HG02840 (cell line): ENCODE results near the gene F5.
"Not testable (repeated sequence)": the region's sequence is repeated elsewhere in the genome, so short reads cannot be mapped to it uniquely, and the experiment has no call there.

ENCODE experiments used
- ATAC-seq: cut with Tn5 transposase; IDR thresholded peaks from one replicate; pipeline ENCODE4 v1.9.1; 2021; ENCODE audit warnings: mild to moderate bottlenecking, moderate library complexity, moderate number of reproducible peaks; ENCODE audit not compliant: unreplicated experiment, low FRiP score

F5 gene

DNA sequence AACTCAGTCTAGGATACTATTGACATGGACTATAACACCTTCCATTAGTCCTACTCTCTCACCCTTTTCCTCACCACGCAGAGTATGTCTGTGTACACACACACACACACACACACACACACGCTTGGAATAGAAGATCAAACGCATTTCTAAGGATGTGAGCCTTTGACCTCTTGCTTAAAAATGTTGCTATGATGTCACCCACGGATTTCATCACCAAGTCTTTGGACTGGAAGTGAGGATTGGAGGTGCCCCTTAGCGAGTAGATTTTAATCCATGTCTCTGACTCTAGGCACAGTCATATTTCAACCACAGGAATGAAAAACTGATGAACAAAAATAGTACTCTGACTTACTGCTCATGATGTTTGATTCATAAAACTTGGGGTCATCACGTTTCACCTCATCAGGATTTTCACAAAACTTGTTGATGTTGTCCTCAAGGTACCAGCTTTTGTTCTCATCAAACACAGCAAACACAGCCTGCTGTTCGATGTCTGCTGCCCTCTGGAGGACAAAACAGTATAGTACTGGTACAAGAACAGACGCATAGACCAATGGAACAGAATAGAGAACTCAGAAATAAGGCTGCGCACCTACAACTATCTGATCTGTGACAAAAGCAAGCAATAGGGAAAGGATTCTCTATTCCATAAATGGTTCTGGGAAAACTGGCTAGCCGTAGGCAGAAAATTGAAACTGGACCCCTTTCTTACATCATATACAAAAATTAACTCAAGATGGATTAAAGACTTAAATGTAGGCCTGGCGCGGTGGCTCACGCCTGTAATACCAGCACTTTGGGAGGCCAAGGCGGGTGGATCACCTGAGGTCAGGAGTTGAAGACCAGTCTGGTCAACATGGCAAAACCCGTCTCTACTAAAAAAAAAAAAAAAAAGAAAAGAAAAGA, 39.9 kb downstream of the F5 start:
- no peak for ATAC-seq

DNA sequence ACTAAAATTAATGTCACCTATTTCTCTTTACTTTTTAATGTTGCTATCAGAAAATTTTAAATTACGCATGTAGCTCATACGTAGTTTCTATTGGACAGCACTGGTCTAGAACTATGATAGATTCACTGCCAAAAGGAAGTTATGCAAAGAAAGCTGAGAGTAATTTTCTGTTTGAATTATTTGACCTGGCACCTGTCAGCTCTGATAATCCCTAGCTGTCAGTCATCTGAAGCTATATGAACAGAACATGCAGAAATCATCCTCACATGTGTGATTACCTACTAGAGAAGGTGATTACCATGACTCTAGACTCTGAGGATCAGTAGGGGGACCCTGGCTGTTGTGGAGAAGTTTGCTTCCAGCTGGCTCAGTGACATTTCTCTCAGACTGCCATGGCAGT, 40.8 kb downstream of the F5 start:
- no peak for ATAC-seq

DNA sequence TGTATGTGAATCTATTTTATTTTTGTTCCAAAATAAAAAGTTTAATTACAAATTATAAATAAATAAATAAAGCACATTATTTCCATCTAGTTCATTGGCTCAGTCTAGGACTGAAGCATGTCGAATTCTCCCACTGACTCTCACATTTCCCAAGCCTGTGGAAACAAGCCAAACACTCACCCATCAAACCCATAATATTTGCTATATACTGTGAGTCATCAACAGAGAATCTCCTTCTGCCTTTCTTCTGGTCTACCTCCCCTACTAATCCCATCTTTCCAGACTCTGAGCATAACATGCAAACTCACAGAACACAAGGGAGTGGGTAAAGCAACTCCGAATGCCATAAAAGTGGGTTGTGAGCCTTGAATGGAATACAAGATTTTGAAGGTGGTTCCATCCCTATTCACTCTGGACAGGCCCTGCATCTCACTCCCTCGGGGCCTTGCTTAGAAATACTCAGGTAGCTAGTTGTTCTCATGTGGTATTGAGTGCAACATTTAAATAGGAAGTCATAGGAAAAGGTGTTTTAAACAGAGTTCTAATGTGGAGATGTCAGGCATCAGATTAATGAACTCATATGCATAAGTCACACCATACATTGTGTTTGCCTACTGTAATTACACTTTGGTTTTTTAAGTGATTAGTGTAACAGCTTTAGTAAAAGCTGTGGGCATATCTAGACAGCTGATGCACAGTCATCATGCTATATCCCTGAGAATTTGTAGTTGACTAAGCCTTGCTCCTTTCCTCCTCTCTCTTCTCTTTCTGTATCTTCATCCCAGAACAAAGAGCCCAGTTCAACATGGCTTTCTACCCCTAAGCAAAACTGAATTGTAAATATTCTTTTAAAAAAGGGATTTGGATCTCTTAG, 47.0 kb downstream of the F5 start:
- no peak for ATAC-seq

DNA sequence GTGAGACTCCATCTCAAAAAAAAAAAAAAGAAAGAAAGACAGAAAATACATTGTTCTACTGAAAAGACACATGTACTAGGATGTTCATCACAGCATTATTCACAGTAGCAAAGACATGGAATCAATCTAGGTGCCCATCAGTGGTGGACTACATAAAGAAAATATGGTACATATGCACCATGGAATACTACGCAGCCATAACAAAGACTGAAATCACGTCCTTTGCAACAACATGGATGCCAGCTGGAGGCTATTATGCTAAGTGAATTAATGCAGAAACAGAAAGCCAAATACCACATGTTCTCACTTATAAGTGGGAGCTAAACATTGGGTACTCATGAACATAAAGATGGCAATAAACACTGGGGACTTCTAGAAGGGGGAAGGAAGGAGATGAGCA, 51.6 kb downstream of the F5 start:
- no peak for ATAC-seq

- ATAC-seq, result not testable (repeated sequence)
Measured at GRCh38 chr1:169533528-169534190, 52.6 kb downstream of the F5 start.

GRCh38 chr1:169530448-169530847, 55.8 kb downstream of the F5 start:
- no peak for ATAC-seq

DNA sequence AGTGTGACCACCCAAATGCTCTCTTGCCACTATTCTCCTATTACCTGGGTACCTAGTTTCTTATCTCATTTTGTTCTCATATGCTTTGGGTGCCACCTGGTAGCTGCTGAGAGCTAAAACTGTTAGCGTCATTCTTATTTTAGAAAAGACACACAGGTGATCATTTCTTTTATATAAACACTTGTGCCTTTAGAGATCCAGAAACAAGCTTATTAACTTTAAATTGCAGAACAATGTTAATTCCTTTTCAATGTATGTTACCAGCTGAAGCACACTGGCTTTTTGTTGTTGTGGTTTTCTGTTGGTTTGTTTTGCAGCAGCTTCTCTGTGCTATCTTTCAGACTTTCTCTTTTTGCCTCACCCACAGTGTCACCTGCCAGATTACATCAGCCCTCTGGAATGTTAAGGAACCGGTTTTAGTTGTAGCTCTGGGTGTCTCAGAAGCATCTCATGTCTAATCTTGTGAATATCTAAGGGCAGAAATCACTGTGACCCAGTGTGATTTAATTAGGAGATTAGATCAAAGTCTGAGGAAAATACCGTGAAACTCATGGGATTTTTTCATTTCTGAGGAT, 57.1 kb downstream of the F5 start:
- ATAC-seq, result no peak

GRCh38 chr1:169528215-169529067, 57.8 kb downstream of the F5 start:
- ATAC-seq, result no peak

GRCh38 chr1:169527451-169528214, 58.6 kb downstream of the F5 start:
- no peak for ATAC-seq

DNA sequence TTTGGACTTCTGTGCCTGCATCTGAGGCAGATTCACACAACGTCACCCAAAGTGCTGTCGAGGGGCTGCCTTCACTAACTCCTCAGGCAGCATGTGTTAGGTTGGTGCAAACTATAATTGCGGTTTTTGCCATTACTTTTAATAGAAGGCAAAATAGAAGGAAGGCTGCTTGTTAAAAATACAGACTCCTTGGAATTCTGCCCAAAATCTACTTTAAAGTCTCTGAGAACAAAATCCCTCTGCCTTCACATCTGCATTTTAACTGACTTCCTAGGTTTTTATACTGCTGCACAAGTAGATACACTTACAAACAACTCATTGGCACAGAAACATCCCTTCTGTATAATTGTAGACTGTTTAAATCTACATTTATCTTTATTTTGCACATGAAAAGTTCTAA, 59.3 kb downstream of the F5 start:
- ATAC-seq, result no peak

DNA sequence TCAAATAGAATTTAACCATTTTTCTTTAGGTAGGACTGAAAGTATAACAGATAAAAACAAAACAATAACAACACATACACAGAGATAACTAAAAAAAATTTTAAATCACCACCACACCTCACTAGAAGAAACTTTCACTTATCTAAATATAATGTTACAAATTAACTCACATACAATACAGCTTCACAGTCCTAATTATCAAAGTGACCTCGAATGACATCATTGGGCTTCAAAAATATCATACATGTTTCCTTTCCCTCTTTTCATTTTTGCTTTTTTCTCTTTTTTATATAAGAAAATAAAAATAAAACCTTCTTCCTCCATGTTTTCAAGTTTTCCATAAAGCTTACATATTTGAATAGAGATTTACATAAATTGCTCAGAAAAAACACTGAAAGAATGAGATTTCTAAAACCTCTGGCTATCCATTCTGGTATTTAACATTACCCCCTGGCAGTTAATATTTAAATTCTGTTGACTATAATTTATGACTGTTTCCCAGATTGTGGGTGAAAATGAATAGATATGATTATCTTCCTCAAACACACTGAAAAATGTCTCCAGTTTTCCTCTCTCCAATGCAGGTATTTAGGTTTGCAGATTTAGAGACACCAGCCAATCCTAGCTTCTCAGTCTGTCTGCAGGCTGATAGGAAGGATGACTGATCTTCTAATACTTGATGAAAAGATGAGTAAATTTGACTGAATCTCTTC, 60.0 kb downstream of the F5 start:
- ATAC-seq, result no peak

- no peak for ATAC-seq
Measured at GRCh38 chr1:169525391-169525790, 60.9 kb downstream of the F5 start.

DNA sequence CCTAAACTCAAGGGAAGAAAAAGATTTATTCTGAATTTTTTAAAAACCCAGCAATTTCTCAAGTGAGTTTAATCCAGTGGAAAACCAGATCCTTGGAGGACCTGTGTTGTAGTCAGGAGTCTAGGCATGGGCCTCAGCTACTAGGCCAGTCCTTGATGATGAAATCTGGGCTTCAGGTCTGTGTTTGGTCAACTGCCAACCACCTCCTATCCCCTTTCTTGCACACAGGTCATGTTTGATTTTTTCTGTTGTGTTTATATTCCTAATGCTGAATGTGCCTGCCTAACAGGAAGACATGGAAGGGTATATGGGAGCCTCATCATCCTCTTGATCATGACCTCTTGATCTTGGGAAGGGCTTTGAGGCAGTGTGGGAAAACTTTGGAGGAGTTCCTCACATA, 62.4 kb downstream of the F5 start:
- no peak for ATAC-seq

DNA sequence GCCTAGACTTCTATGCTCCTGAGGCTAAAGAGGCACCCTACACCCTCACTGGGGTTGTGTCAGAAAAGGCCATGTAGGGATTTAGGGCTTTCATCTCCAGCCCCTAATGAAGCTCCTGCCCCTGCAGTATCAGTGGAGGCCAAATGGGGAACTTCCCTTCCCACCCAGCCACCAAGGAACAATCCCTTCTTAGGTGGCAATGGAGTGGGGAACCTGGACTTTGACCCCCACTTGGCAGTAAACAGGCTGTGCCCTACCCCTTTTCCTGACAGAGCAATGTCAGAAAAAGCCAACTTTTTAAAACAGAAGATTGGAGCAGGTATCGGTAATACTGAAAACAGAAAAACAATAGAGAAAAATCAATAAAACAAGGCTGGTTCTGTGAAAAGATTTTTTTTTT, 65.1 kb downstream of the F5 start:
- ATAC-seq, result no peak

DNA sequence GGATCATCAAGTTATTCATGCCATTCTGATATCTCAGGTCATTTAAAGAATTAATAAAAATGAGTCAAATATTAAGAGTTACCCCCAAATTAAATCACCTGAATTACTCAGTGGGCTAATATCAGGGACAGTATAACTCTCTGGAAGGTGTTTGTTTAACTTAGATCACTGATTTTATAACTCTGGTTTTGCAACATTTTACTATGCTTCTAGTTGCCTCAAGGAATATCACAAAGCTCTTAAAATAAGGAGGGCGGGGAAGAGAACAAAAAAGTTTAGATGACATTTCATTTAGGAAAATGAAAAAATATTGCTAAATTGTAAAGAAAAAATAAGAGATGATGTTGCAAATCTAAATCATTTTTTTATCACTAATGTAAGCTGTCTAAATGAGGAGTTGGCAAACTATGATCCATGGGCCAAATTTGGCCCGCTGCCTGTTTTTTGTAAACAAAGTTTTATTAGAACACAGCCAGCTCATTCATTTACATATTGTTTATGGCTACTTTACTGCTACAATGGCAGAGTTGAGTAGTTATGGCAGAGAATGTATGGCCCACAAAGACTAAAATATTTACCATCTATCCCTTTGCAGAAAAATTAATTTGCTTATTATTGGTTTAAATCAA, 68.6 kb downstream of the F5 start:
- no peak for ATAC-seq

GRCh38 chr1:169515641-169516040, 70.6 kb downstream of the F5 start:
- no peak for ATAC-seq

DNA sequence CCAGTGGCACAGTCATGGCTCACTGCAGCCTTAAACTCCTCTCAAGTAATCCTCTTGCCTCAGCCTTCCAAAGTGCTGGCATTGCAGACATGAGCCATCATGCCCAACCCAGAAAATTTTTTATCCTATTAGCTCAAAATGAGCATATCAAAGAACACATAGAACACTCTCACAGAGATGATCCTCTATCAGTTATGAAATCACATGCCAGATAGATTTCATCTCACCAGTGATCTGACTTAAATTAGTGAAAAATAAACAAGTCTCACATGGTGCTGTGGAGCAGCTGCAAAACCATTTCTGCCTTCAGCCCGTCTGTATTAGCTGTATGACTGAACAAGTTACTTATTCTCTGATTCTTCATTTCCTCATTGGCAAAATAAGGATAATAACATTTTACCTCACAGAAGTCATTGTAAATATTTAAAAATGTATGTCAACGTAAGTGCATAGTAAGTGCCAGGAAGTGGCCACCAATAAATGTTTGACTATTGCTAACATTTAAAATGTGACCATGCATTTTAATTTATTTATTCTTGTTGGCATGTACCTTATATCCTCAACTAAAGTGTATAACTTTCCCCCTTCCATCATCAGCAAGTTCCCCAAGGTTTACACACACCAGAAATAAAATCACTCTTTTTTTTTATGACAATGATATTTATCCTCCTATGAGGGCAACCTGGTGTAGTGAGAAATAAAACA, 71.6 kb downstream of the F5 start:
- ATAC-seq, result no peak
